ENCODE data around the gene KAZN.

KAZN gene

DNA sequence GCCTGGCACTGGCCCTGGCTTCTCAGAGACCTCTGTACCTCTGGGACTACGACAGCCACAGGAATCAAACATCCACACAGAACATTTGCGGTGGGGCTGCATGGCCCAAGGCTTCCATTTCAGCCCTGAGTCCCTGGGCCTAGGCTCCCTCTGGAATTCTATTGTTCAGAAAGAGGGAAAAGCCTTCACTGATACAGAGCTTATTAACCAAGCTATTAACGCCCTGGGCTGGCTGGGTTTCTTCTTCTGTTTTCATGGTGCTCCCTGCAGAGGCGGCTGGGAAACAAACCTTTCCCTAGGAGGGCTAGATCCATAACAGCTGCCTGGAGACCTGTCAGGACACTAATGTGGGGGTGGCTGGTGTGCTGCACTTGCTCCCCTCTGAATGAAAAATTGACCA lies 88.2 kb downstream of the KAZN start:
- TF ChIP-seq, protein P1, sequence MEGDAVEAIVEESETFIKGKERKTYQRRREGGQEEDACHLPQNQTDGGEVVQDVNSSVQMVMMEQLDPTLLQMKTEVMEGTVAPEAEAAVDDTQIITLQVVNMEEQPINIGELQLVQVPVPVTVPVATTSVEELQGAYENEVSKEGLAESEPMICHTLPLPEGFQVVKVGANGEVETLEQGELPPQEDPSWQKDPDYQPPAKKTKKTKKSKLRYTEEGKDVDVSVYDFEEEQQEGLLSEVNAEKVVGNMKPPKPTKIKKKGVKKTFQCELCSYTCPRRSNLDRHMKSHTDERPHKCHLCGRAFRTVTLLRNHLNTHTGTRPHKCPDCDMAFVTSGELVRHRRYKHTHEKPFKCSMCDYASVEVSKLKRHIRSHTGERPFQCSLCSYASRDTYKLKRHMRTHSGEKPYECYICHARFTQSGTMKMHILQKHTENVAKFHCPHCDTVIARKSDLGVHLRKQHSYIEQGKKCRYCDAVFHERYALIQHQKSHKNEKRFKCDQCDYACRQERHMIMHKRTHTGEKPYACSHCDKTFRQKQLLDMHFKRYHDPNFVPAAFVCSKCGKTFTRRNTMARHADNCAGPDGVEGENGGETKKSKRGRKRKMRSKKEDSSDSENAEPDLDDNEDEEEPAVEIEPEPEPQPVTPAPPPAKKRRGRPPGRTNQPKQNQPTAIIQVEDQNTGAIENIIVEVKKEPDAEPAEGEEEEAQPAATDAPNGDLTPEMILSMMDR (IDR thresholded peaks at IDR 0.05; ENCODE audit: borderline replicate concordance, insufficient read depth, low read depth, low read length), result no peak
- no peak overlapping the region for H3K4me3 ChIP-seq (ENCODE audit: low read depth, low read length)

- no peak overlapping the region for H3K4me3 ChIP-seq (ENCODE audit: low read depth, low read length)
- TF ChIP-seq, protein P1 (IDR thresholded peaks at IDR 0.05; ENCODE audit: borderline replicate concordance, insufficient read depth, low read depth, low read length), result no peak
Measured at GRCh38 chr1:14687147-14687546, 88.7 kb downstream of the KAZN start.

DNA sequence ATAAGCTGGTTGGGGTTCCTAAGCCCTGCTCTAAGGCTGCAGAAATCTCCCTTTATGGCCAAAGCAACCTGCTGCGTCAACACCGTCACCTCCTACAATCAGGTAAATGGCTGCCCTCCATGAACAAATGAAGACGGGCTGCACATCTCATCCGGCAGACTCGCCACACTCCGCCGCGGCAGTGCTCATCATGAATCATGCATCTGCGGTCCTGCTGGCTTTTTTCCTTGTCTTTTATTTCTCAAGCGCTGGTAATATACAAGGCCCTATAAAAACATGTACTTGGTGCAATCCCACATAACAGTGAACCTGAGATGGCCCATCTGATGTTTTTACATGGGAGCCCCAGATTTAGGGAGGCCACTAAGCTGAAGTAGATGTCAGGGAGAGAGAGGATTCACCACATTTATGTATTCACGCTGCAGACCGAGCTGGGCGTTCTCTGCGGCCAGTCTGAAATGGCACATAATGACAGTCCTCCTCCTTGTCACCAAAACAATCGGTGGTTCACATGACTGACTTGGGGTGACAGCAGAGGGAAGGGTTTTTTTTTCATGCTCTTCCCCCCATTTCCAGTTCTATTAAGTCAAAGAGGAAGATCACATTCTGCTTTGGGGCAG lies 91.6 kb downstream of the KAZN start:
- no peak overlapping the region for H3K4me3 ChIP-seq (ENCODE audit: low read depth, low read length)
- TF ChIP-seq, protein P1 (IDR thresholded peaks at IDR 0.05; ENCODE audit: borderline replicate concordance, insufficient read depth, low read depth, low read length), result no peak

- TF ChIP-seq, protein P1 (IDR thresholded peaks at IDR 0.05; ENCODE audit: borderline replicate concordance, insufficient read depth, low read depth, low read length), result no peak
Measured at GRCh38 chr1:14693949-14694348, 95.5 kb downstream of the KAZN start.

DNA sequence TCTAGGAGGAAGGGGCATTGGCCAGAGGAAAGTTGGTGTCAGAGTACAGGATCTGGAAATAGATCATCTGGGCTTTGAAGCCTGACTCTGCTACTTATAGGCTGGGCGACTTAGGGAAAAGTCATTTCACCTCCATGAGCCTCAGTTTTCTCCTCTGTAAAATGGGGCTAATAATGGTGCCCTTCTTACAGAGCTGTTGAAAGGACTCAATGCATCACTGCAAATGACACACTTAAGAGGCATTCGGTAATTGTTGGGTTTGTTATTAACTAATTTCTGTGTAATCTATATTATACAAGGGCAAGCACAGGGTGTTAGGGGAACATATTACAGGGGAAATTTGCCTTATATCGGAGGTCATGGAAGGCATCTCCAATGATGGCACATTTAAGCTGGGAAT lies 96.1 kb downstream of the KAZN start:
- TF ChIP-seq, protein P1 (IDR thresholded peaks at IDR 0.05; ENCODE audit: borderline replicate concordance, insufficient read depth, low read depth, low read length), result no peak
- H3K4me3 ChIP-seq (ENCODE audit: low read depth, low read length), result no peak overlapping the region

More at GRCh38 chr1:14693949-14694348, 95.5 kb downstream of the KAZN start:
- no peak overlapping the region for H3K4me3 ChIP-seq (ENCODE audit: low read depth, low read length)

DNA sequence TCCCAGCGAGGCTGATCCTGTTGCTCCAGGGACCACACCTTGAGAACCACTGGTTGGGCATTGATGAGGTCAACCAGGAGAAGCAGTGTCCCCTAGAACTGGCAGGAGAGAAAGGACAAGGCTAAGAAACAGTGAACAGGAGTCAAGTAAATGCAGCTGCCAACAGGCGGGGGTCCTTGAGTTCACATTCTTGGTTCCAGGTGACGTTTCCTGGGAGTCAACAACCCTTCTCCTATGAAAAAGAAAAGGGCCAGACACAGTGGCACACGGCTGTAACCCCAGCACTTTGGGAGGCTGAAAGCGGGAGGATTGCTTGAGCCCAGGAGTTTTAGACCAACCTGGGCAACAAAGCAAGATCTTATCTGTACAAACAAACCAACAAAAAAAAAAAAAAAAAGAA lies 98.3 kb downstream of the KAZN start:
- no peak overlapping the region for H3K4me3 ChIP-seq (ENCODE audit: low read depth, low read length)
- TF ChIP-seq, protein P1 (IDR thresholded peaks at IDR 0.05; ENCODE audit: borderline replicate concordance, insufficient read depth, low read depth, low read length), result no peak

- no peak overlapping the region for H3K4me3 ChIP-seq (ENCODE audit: low read depth, low read length)
- TF ChIP-seq, protein P1 (IDR thresholded peaks at IDR 0.05; ENCODE audit: borderline replicate concordance, insufficient read depth, low read depth, low read length), result no peak
Measured at GRCh38 chr1:14697353-14697752, 98.9 kb downstream of the KAZN start.
